HCT116 (cell line): ENCODE results near the gene ATXN1. TPM values are rescaled to one million over a fixed set of nuclear protein-coding genes. Genes with fewer than 3 reads are reported as not detected.

Experiments
- ATAC-seq: fragments of 200-7000 bp; cut with Tn5 transposase; 2 replicates; pipeline ENCODE4 v1.9.1; 2020; ENCODE audit warnings: mild to moderate bottlenecking, moderate library complexity
- BruUV-seq: library from RNA; stranded (reverse); fragments of 400-500 nt; replicated peaks from 2 replicates; lab custom pipeline; 2021; lab: Mats Ljungman, UMichigan
- CTCF ChIA-PET: fragments of 300-600 bp; sonication (Branson Sonifier 250); formaldehyde crosslinking; loops from one replicate; lab custom pipeline; 2021; ENCODE audit warnings: antibody characterized with exemption; lab: Charles Lee
- POLR2A ChIA-PET: fragments of 300-600, 350-600 bp; sonication (Branson Sonifier 250); formaldehyde crosslinking; loops from one replicate; lab custom pipeline; 2021; ENCODE audit warnings: antibody characterized with exemption; lab: Charles Lee
- RAD21 ChIA-PET, 2 experiments: fragments of 300-600 bp; sonication (Branson Sonifier 250); formaldehyde crosslinking; loops; one replicate each; lab custom pipeline; 2023; ENCODE audit warnings: low total read pairs in 2 of 2; ENCODE audit not compliant: uncharacterized antibody in 2 of 2, unreplicated experiment in 2 of 2, low non-redundant PET in 1 of 2; lab: Charles Lee
- DNase-seq: peaks from one replicate; pipeline ENCODE4 v3.0.0-alpha.2; 2010; ENCODE audit warnings: low read depth, low spot score
- H2AFZ ChIP-seq: fragments of 200-600 bp; shearing (Covaris generic), sonication (generic); 2 replicates; pipeline ENCODE4 v1.6.1; 2017; ENCODE audit warnings: low read depth, mixed run types, mixed read lengths, antibody characterized with exemption, low read length; ENCODE audit not compliant: poor library complexity, severe bottlenecking
- H3K27ac ChIP-seq: 2 replicates; pipeline ENCODE4 v1.5.1; 2012; ENCODE audit warnings: low read depth, low read length
- H3K27me3 ChIP-seq: fragments of 200-600 bp; sonication (generic); 2 replicates; pipeline ENCODE4 v1.6.1; 2016; ENCODE audit warnings: mixed run types, low read length, mixed read lengths; ENCODE audit not compliant: insufficient read depth
- H3K36me3 ChIP-seq, 2 experiments: fragments of 200-500 bp in 1 of 2; fragments of 200-600 bp in 1 of 2; sonication (Bioruptor generic) in 1 of 2; sonication (generic) in 1 of 2; 2 replicates each; pipeline versions ENCODE4 v1.5.1 to v1.6.1; 2014 to 2016; ENCODE audit warnings: low read length in 2 of 2, inconsistent platforms in 1 of 2, mixed read lengths in 1 of 2, mixed run types in 1 of 2; ENCODE audit not compliant: insufficient read depth in 2 of 2, control insufficient read depth in 1 of 2
- H3K4me1 ChIP-seq, 2 experiments: fragments of 200-600 bp in 1 of 2; sonication (generic) in 1 of 2; 2 replicates each; pipeline versions ENCODE4 v1.5.1 to v1.6.1; 2012 to 2017; ENCODE audit warnings: low read length in 2 of 2, inconsistent platforms in 1 of 2, mild to moderate bottlenecking in 1 of 2, mixed read lengths in 1 of 2, mixed run types in 1 of 2, moderate library complexity in 1 of 2; ENCODE audit not compliant: insufficient read depth in 2 of 2, control insufficient read depth in 1 of 2
- H3K4me2 ChIP-seq: fragments of 200-600 bp; sonication (generic); 2 replicates; pipeline ENCODE4 v1.6.1; 2017; ENCODE audit warnings: mixed run types, low read length, mixed read lengths
- H3K4me3 ChIP-seq, 2 experiments: fragments of 200-600 bp in 1 of 2; sonication (generic) in 1 of 2; replicated peaks in 1 of 2; 2 replicates each; pipeline ENCODE4 v1.5.1; 2011 to 2016; ENCODE audit warnings: low read length in 2 of 2, control low read depth in 1 of 2, low read depth in 1 of 2, mild to moderate bottlenecking in 1 of 2, mixed read lengths in 1 of 2, mixed run types in 1 of 2
- H3K79me2 ChIP-seq: fragments of 200-600 bp; sonication (generic); 2 replicates; pipeline ENCODE4 v1.6.1; 2017; ENCODE audit warnings: mild to moderate bottlenecking, mixed run types, low read length, moderate library complexity, mixed read lengths; ENCODE audit not compliant: insufficient read depth
- H3K9ac ChIP-seq: fragments of 200-600 bp; sonication (generic); 2 replicates; pipeline ENCODE4 v1.6.1; 2016; ENCODE audit warnings: low read length, mixed read lengths
- H3K9me2 ChIP-seq: fragments of 200-600 bp; sonication (generic), shearing (Covaris generic); 2 replicates; pipeline ENCODE4 v1.6.1; 2017; ENCODE audit warnings: mixed run types, mild to moderate bottlenecking, moderate library complexity; ENCODE audit not compliant: insufficient read depth
- H3K9me3 ChIP-seq, 2 experiments: fragments of 200-500 bp in 1 of 2; fragments of 200-600 bp in 1 of 2; sonication (Bioruptor generic) in 1 of 2; sonication (generic) in 1 of 2; 2 replicates each; pipeline ENCODE4 v1.6.1; 2014 to 2017; ENCODE audit warnings: low read length in 2 of 2, mixed read lengths in 2 of 2, inconsistent platforms in 1 of 2, low read depth in 1 of 2, mild to moderate bottlenecking in 1 of 2, mixed run types in 1 of 2, moderate library complexity in 1 of 2; ENCODE audit not compliant: control insufficient read depth in 1 of 2, insufficient read depth in 1 of 2
- H4K20me1 ChIP-seq: fragments of 200-600 bp; sonication (generic), shearing (Covaris generic); 2 replicates; pipeline ENCODE4 v1.6.1; 2017; ENCODE audit warnings: mixed run types, mild to moderate bottlenecking, moderate library complexity; ENCODE audit not compliant: insufficient read depth
- CBX3 ChIP-seq: IDR thresholded peaks from 2 replicates; pipeline ENCODE4 v1.6.1; 2012; ENCODE audit warnings: low read depth
- EGR1 ChIP-seq: IDR thresholded peaks from 2 replicates; pipeline ENCODE4 v1.6.1; 2012; ENCODE audit warnings: low read depth
- POLR2AphosphoS5 ChIP-seq: IDR thresholded peaks from 2 replicates; pipeline ENCODE4 v1.6.1; 2011; ENCODE audit warnings: mild to moderate bottlenecking, low read depth, low read length, moderate library complexity
- RAD21 ChIP-seq: IDR thresholded peaks from 2 replicates; pipeline ENCODE4 v1.6.1; 2012; ENCODE audit warnings: low read depth, mild to moderate bottlenecking
- REST ChIP-seq: IDR thresholded peaks from 2 replicates; pipeline ENCODE4 v1.6.1; 2012; ENCODE audit warnings: low read depth
- SIN3A ChIP-seq: IDR thresholded peaks from 2 replicates; pipeline ENCODE4 v1.6.1; 2012; ENCODE audit warnings: low read depth
- TCF7L2 ChIP-seq: IDR thresholded peaks from 2 replicates; pipeline ENCODE4 v1.7.0; 2011; ENCODE audit warnings: borderline replicate concordance, inconsistent platforms; ENCODE audit not compliant: insufficient read depth, insufficient read length; ENCODE audit errors: extremely low read depth
- ZBTB33 ChIP-seq: IDR thresholded peaks from 2 replicates; pipeline ENCODE4 v1.6.1; 2011; ENCODE audit warnings: mild to moderate bottlenecking, low read length, moderate library complexity; ENCODE audit not compliant: insufficient replicate concordance; ENCODE audit errors: extremely low read depth
- ZFX ChIP-seq: fragments of 450-650 bp; IDR thresholded peaks from 2 replicates; pipeline ENCODE4 v1.6.1; 2017
- ZNF274 ChIP-seq: fragments of 200-500 bp; sonication (Bioruptor generic); IDR thresholded peaks from 2 replicates; pipeline ENCODE4 v1.6.1; 2014; ENCODE audit warnings: mild to moderate bottlenecking, low read depth, low read length, inconsistent platforms
- intact Hi-C: fragments of 100-400 bp; cut with micrococcal nuclease; formaldehyde crosslinking; loops from 2 replicates; pipeline ENCODE4 v1.10.0; 2022
- total RNA-seq: library from RNA; stranded (reverse); gene quantifications from one replicate; pipeline ENCODE4 v1.2.1, GENCODE V29; 2021; ENCODE audit not compliant: unreplicated experiment
- TF ChIP-seq, protein P1 (sequence below), 3 experiments: fragments of 200-600 bp in 1 of 3; sonication (generic) in 1 of 3; IDR thresholded peaks in 2 of 3; conservative IDR thresholded peaks in 1 of 3; 2 replicates each; pipeline ENCODE4 v1.5.1; 2012 to 2017; ENCODE audit warnings: low read depth in 2 of 3, low read length in 2 of 3, antibody characterized with exemption in 1 of 3, borderline replicate concordance in 1 of 3, control low read depth in 1 of 3, mild to moderate bottlenecking in 1 of 3, mixed read lengths in 1 of 3, mixed run types in 1 of 3, moderate library complexity in 1 of 3; ENCODE audit not compliant: insufficient read depth in 1 of 3

Gene ATXN1
- total RNA-seq, 1 experiment from 2014 or later: 21.0 TPM

GRCh38 chr6:16433338-16433890, 327.8 kb downstream of the ATXN1 start:
- ChIA-PET CTCF (no interaction called here), RAD21 (no interaction called here)
- Histone ChIP-seq H3K27ac (no peak overlapping the region), H3K4me2 (no peak overlapping the region), H3K36me3 (no peaks in the 10 kb centered on the region), H3K9ac (no peak overlapping the region), H3K4me1 (no peaks in the 10 kb centered on the region; a peak in 1 of 4 replicates), H3K9me3 (no peaks in the 10 kb centered on the region), H2AFZ (no peak overlapping the region), H3K4me3 (no peak overlapping the region)
- DNase-seq (no peak), ATAC-seq (no peak)
- TF ChIP-seq RAD21 (no peak), TCF7L2 (no peak), POLR2AphosphoS5 (no peak), SIN3A (no peak), EGR1 (no peak), ZNF274 (no peak), ZFX (no peak), ZBTB33 (no peak), REST (no peak), CBX3 (no peak)
- TF ChIP-seq, protein P1, sequence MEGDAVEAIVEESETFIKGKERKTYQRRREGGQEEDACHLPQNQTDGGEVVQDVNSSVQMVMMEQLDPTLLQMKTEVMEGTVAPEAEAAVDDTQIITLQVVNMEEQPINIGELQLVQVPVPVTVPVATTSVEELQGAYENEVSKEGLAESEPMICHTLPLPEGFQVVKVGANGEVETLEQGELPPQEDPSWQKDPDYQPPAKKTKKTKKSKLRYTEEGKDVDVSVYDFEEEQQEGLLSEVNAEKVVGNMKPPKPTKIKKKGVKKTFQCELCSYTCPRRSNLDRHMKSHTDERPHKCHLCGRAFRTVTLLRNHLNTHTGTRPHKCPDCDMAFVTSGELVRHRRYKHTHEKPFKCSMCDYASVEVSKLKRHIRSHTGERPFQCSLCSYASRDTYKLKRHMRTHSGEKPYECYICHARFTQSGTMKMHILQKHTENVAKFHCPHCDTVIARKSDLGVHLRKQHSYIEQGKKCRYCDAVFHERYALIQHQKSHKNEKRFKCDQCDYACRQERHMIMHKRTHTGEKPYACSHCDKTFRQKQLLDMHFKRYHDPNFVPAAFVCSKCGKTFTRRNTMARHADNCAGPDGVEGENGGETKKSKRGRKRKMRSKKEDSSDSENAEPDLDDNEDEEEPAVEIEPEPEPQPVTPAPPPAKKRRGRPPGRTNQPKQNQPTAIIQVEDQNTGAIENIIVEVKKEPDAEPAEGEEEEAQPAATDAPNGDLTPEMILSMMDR (IDR thresholded peaks at IDR 0.05 in 2 of 3, conservative IDR thresholded peaks at IDR 0.05 in 1 of 3; ENCODE audit: borderline replicate concordance in 1 of 3, insufficient read depth in 1 of 3, low read depth in 2 of 3, low read length in 2 of 3): no peak
- TF ChIP-seq, all 23 proteins: peak for 0
- BruUV-seq: no TSS peak
- Histone ChIP-seq H3K9me2 (no peaks in the 10 kb centered on the region), H3K79me2 (no peaks in the 10 kb centered on the region), H3K27me3 (no peaks in the 10 kb centered on the region), H4K20me1 (no peaks in the 10 kb centered on the region)
- POLR2A ChIA-PET: no interaction called here
- intact Hi-C loops: no loop called here
